ENCODE results near the gene FHDC1. TPM values are rescaled to one million over a fixed set of nuclear protein-coding genes. Genes with fewer than 3 reads are reported as not detected.

FHDC1 gene
- total RNA-seq, 1 donor from 2014 or later = 1.5 TPM

GRCh38 chr4:153002110-153002509 lies 66.0 kb downstream of the FHDC1 start:
- H3K4me2 ChIP-seq (ENCODE audit: low read length) = no peak overlapping the region
- DNase-seq (ENCODE audit: low read depth) (no peak), FAIRE-seq (no peak)
- H3K4me3 ChIP-seq (ENCODE audit: insufficient read depth, low read depth, low read length) = no peak overlapping the region
- no peaks in the 10 kb centered on the region for H3K36me3 Mint-ChIP-seq (ENCODE audit: low read depth, unreplicated experiment)
- H3K4me1 Mint-ChIP-seq (ENCODE audit: low read depth, unreplicated experiment) = peaks cover 5% of the 10 kb centered on the region
- no peaks in the 10 kb centered on the region for H4K20me1 ChIP-seq (ENCODE audit: insufficient read depth, low read length)
- H3K36me3 ChIP-seq (ENCODE audit: insufficient read depth, low read length) = no peaks in the 10 kb centered on the region
- peaks cover 33% of the 10 kb centered on the region for H3K27me3 Mint-ChIP-seq (ENCODE audit: low read depth, unreplicated experiment)
- H3K9me3 ChIP-seq (ENCODE audit: insufficient read depth, low read depth, low read length) = no peaks in the 10 kb centered on the region
- TF ChIP-seq EZH2 (IDR thresholded peaks at IDR 0.05; ENCODE audit: insufficient read depth, low read length) = no peak
- no peak for TF ChIP-seq CTCF (IDR thresholded peaks at IDR 0.05; ENCODE audit: insufficient read depth, low read depth, low read length)
- H3K79me2 ChIP-seq (ENCODE audit: insufficient read depth, low read length) = no peaks in the 10 kb centered on the region
- H2AFZ ChIP-seq (ENCODE audit: low read depth, low read length) = no peak overlapping the region
- H3K9me3 Mint-ChIP-seq (ENCODE audit: unreplicated experiment) = no peaks in the 10 kb centered on the region
- no peak overlapping the region for H3K9ac ChIP-seq (ENCODE audit: low read length)
- no peaks in the 10 kb centered on the region for H3K4me1 ChIP-seq (ENCODE audit: insufficient read depth, low read length)
- no peak overlapping the region for H3K27ac Mint-ChIP-seq (ENCODE audit: unreplicated experiment)
- H3K27me3 ChIP-seq (ENCODE audit: insufficient read depth, low read length) = no peaks in the 10 kb centered on the region
- H3K27ac ChIP-seq (ENCODE audit: low read depth, low read length) = no peak overlapping the region
- no peak overlapping the region for H3K4me3 Mint-ChIP-seq (ENCODE audit: unreplicated experiment)

GRCh38 chr4:153004081-153004850 lies 68.1 kb downstream of the FHDC1 start:
- Histone ChIP-seq H3K27ac (ENCODE audit: low read depth, low read length) (no peak overlapping the region), H3K4me2 (ENCODE audit: low read length) (no peak overlapping the region), H3K79me2 (ENCODE audit: insufficient read depth, low read length) (no peaks in the 10 kb centered on the region), H3K36me3 (ENCODE audit: insufficient read depth, low read length) (no peaks in the 10 kb centered on the region), H2AFZ (ENCODE audit: low read depth, low read length) (no peak overlapping the region), H3K4me1 (ENCODE audit: insufficient read depth, low read length) (no peaks in the 10 kb centered on the region), H3K4me3 (ENCODE audit: insufficient read depth, low read depth, low read length) (no peak overlapping the region), H3K27me3 (ENCODE audit: insufficient read depth, low read length) (no peaks in the 10 kb centered on the region), H4K20me1 (ENCODE audit: insufficient read depth, low read length) (no peaks in the 10 kb centered on the region), H3K9me3 (ENCODE audit: insufficient read depth, low read depth, low read length) (no peaks in the 10 kb centered on the region), H3K9ac (ENCODE audit: low read length) (no peak overlapping the region)
- no peak for TF ChIP-seq CTCF (IDR thresholded peaks at IDR 0.05; ENCODE audit: insufficient read depth, low read depth, low read length)
- no peak for TF ChIP-seq EZH2 (IDR thresholded peaks at IDR 0.05; ENCODE audit: insufficient read depth, low read length)
- Mint-ChIP-seq H3K4me1 (ENCODE audit: low read depth, unreplicated experiment) (peaks cover 5% of the 10 kb centered on the region), H3K4me3 (ENCODE audit: unreplicated experiment) (no peak overlapping the region), H3K27me3 (ENCODE audit: low read depth, unreplicated experiment) (peaks cover 30% of the 10 kb centered on the region), H3K9me3 (ENCODE audit: unreplicated experiment) (no peaks in the 10 kb centered on the region), H3K27ac (ENCODE audit: unreplicated experiment) (no peak overlapping the region), H3K36me3 (ENCODE audit: low read depth, unreplicated experiment) (no peaks in the 10 kb centered on the region)
- no peak for DNase-seq (ENCODE audit: low read depth)
- FAIRE-seq = no peak

- no peak for TF ChIP-seq EZH2 (IDR thresholded peaks at IDR 0.05; ENCODE audit: insufficient read depth, low read length)
- TF ChIP-seq CTCF (IDR thresholded peaks at IDR 0.05; ENCODE audit: insufficient read depth, low read depth, low read length) = no peak
- peaks cover 5% of the 10 kb centered on the region for H3K4me1 Mint-ChIP-seq (ENCODE audit: low read depth, unreplicated experiment)
- Histone ChIP-seq H3K27me3 (ENCODE audit: insufficient read depth, low read length) (no peaks in the 10 kb centered on the region), H3K79me2 (ENCODE audit: insufficient read depth, low read length) (no peaks in the 10 kb centered on the region), H3K9me3 (ENCODE audit: insufficient read depth, low read depth, low read length) (no peaks in the 10 kb centered on the region), H3K4me1 (ENCODE audit: insufficient read depth, low read length) (no peaks in the 10 kb centered on the region), H4K20me1 (ENCODE audit: insufficient read depth, low read length) (no peaks in the 10 kb centered on the region), H3K4me2 (ENCODE audit: low read length) (no peak overlapping the region), H3K36me3 (ENCODE audit: insufficient read depth, low read length) (no peaks in the 10 kb centered on the region), H3K9ac (ENCODE audit: low read length) (no peak overlapping the region), H3K4me3 (ENCODE audit: insufficient read depth, low read depth, low read length) (no peak overlapping the region), H3K27ac (ENCODE audit: low read depth, low read length) (no peak overlapping the region), H2AFZ (ENCODE audit: low read depth, low read length) (no peak overlapping the region)
- H3K9me3 Mint-ChIP-seq (ENCODE audit: unreplicated experiment) = no peaks in the 10 kb centered on the region
- peaks cover 22% of the 10 kb centered on the region for H3K27me3 Mint-ChIP-seq (ENCODE audit: low read depth, unreplicated experiment)
- H3K4me3 Mint-ChIP-seq (ENCODE audit: unreplicated experiment) = no peak overlapping the region
- H3K27ac Mint-ChIP-seq (ENCODE audit: unreplicated experiment) = no peak overlapping the region
- H3K36me3 Mint-ChIP-seq (ENCODE audit: low read depth, unreplicated experiment) = no peaks in the 10 kb centered on the region
- DNase-seq (ENCODE audit: low read depth) (no peak), FAIRE-seq (no peak)
Measured at GRCh38 chr4:153005899-153006381, 69.8 kb downstream of the FHDC1 start.

Measured in astrocyte (in vitro differentiated cells and primary cell).